A549 (cell line): ENCODE data around the gene GLT1D1. TPM values are rescaled to one million over a fixed set of nuclear protein-coding genes. Genes with fewer than 3 reads are reported as not detected.

Source experiments
- ATAC-seq, 2 experiments: fragments of 200-7000 bp in 1 of 2; fragments of >200 bp in 1 of 2; cut with Nextera tagmentation in 1 of 2; cut with Tn5 transposase in 1 of 2; 3 replicates each; pipeline versions ENCODE4 v1.8.0 to v1.9.1; 2018 to 2020; ENCODE audit warnings: mild to moderate bottlenecking in 1 of 2, moderate library complexity in 1 of 2
- CTCF ChIA-PET: fragments of 300-600 bp; sonication (Branson Sonifier 250); formaldehyde crosslinking; extraction: SDS; loops from one replicate; lab custom pipeline; 2021; ENCODE audit warnings: antibody characterized with exemption, inconsistent platforms; lab: Yijun Ruan, JAX
- POLR2A ChIA-PET: fragments of 350-600 bp; formaldehyde crosslinking; extraction: SDS; loops from one replicate; lab custom pipeline; 2021; ENCODE audit warnings: antibody characterized with exemption, inconsistent platforms; lab: Yijun Ruan, JAX
- DNase-seq, 2 experiments: peaks; one replicate each; pipeline versions ENCODE4 v3.0.0 to v3.0.0-alpha.2; 2011 to 2016; ENCODE audit warnings: low read depth in 1 of 2, low spot score in 1 of 2
- FAIRE-seq: peaks from 2 replicates; lab custom pipeline; 2011; peaks lifted over from hg19 to GRCh38; lab: Jason Lieb, UNC
- H3K27ac ChIP-seq, 2 experiments: fragments of >200 bp; sonication (Bioruptor Twin); formaldehyde crosslinking; 3 replicates each; pipeline ENCODE4 v1.5.1; 2016 to 2017
- H3K4me1 ChIP-seq: fragments of >200 bp; sonication (Bioruptor Twin); formaldehyde crosslinking; 3 replicates; pipeline ENCODE4 v1.6.1; 2016
- H3K4me2 ChIP-seq: fragments of >200 bp; sonication (Bioruptor Twin); formaldehyde crosslinking; 3 replicates; pipeline ENCODE4 v1.6.1; 2016
- H3K4me3 ChIP-seq: fragments of >200 bp; sonication (Bioruptor Twin); formaldehyde crosslinking; 3 replicates; pipeline ENCODE4 v1.5.1; 2016
- H3K9me3 ChIP-seq: fragments of >200 bp; sonication (Bioruptor Twin); formaldehyde crosslinking; 3 replicates; pipeline ENCODE4 v1.6.1; 2016
- CBX8 ChIP-seq: fragments of 200-600 bp; sonication (generic); IDR thresholded peaks from 2 replicates; pipeline ENCODE4 v1.6.1; 2016
- CHD2 ChIP-seq: fragments of 150-350 bp; IDR thresholded peaks from 2 replicates; pipeline ENCODE4 v1.6.1; 2014; ENCODE audit warnings: low read length; ENCODE audit not compliant: partially characterized antibody
- EHF ChIP-seq: fragments of 250-450 bp; sonication (Bioruptor Pico); IDR thresholded peaks from 2 replicates; pipeline ENCODE4 v1.5.0; 2020; ENCODE audit warnings: mild to moderate bottlenecking
- EP300 ChIP-seq, 2 experiments: fragments of >200 bp; sonication (Bioruptor Twin); formaldehyde crosslinking; IDR thresholded peaks; 2 replicates in 1 of 2; 3 replicates in 1 of 2; pipeline ENCODE4 v1.6.1; 2016 to 2017
- ESRRA ChIP-seq: fragments of 150-350 bp; IDR thresholded peaks from 2 replicates; pipeline ENCODE4 v1.6.1; 2014; ENCODE audit warnings: mild to moderate bottlenecking, low read length, borderline replicate concordance
- FOSB ChIP-seq: fragments of 250-450 bp; sonication (Bioruptor Pico); IDR thresholded peaks from 2 replicates; pipeline ENCODE4 v1.5.0; 2020; ENCODE audit warnings: mild to moderate bottlenecking, moderate library complexity
- GATA3 ChIP-seq: IDR thresholded peaks from 2 replicates; pipeline ENCODE4 v1.6.1; 2012; ENCODE audit warnings: borderline replicate concordance
- HOXA7 ChIP-seq: fragments of 250-450 bp; sonication (Bioruptor Pico); IDR thresholded peaks from 2 replicates; pipeline ENCODE4 v1.5.0; 2020; ENCODE audit warnings: mild to moderate bottlenecking, moderate library complexity
- JUN ChIP-seq, 2 experiments: fragments of >200 bp; sonication (Bioruptor Twin); formaldehyde crosslinking; IDR thresholded peaks; 2 replicates in 1 of 2; 3 replicates in 1 of 2; pipeline ENCODE4 v1.6.1; 2016 to 2017
- JUNB ChIP-seq: fragments of >200 bp; sonication (Bioruptor Twin); formaldehyde crosslinking; IDR thresholded peaks from 2 replicates; pipeline ENCODE4 v1.6.1; 2016
- KDM5A ChIP-seq: fragments of 200-600 bp; sonication (generic); IDR thresholded peaks from 2 replicates; pipeline ENCODE4 v1.6.1; 2016; ENCODE audit warnings: antibody characterized with exemption, mild to moderate bottlenecking
- MAFK ChIP-seq: fragments of 450-650 bp; IDR thresholded peaks from 2 replicates; pipeline ENCODE4 v1.6.1; 2014; ENCODE audit not compliant: partially characterized antibody
- NFE2L2 ChIP-seq: fragments of 150-350 bp; conservative IDR thresholded peaks from 2 replicates; pipeline ENCODE4 v1.6.1; 2014; ENCODE audit warnings: low read length
- POLR2AphosphoS2 ChIP-seq: conservative IDR thresholded peaks from 2 replicates; pipeline ENCODE4 v1.6.1; 2012; ENCODE audit warnings: low read length, improper control_type of control experiment, inconsistent platforms
- RCOR1 ChIP-seq: fragments of 150-350 bp; IDR thresholded peaks from 2 replicates; pipeline ENCODE4 v1.6.1; 2014; ENCODE audit warnings: antibody characterized with exemption, low read length, low read depth
- RNF2 ChIP-seq: fragments of 200-600 bp; sonication (generic); IDR thresholded peaks from 2 replicates; pipeline ENCODE4 v1.6.1; 2016; ENCODE audit warnings: low read depth, mild to moderate bottlenecking, antibody characterized with exemption, moderate library complexity, borderline replicate concordance
- ZC3H11A ChIP-seq: fragments of 450-650 bp; IDR thresholded peaks from 2 replicates; pipeline ENCODE4 v1.6.1; 2014; ENCODE audit warnings: antibody characterized with exemption, mild to moderate bottlenecking
- ZFP36 ChIP-seq: fragments of 450-650 bp; IDR thresholded peaks from 2 replicates; pipeline ENCODE4 v1.6.1; 2014; ENCODE audit warnings: borderline replicate concordance; ENCODE audit not compliant: partially characterized antibody
- WGBS: methylation state at CpG from one replicate; pipeline ENCODE4 v1.1.6; 2017; ENCODE audit errors: missing lambda C conversion rate; 5-methylcytosine and 5-hydroxymethylcytosine counted together
- polyA plus RNA-seq, 4 experiments: library from polyadenylated mRNA; depleted of rRNA in 3 of 4; stranded (reverse); fragments of >200 nt; fragmentation: RNase III in 1 of 4; extraction: RNeasy Plus Mini Kit Qiagen cat#74134 plus additional on column Dnase treatment in 1 of 4; gene quantifications; 2 replicates in 3 of 4; 3 replicates in 1 of 4; pipeline ENCODE4 v1.2.3, GENCODE V29; 2011 to 2017
- TF ChIP-seq, protein P1 (sequence below): fragments of 250-450 bp; sonication (Bioruptor Pico); IDR thresholded peaks from 2 replicates; pipeline ENCODE4 v1.5.0; 2021; ENCODE audit warnings: mild to moderate bottlenecking, moderate library complexity, borderline replicate concordance
- TF ChIP-seq, protein P2 (sequence below): IDR thresholded peaks from 2 replicates; pipeline ENCODE4 v1.6.1; 2012
- TF ChIP-seq, protein P3 (sequence below): fragments of 150-350 bp; IDR thresholded peaks from 2 replicates; pipeline ENCODE4 v1.6.1; 2014; ENCODE audit warnings: low read depth, mild to moderate bottlenecking, low read length
- TF ChIP-seq, protein P4 (sequence below): fragments of 450-650 bp; IDR thresholded peaks from 2 replicates; pipeline ENCODE4 v1.6.1; 2014; ENCODE audit warnings: antibody characterized with exemption

Gene GLT1D1
- polyA plus RNA-seq, 2 of the 4 experiments (the other 2 are of a cell fraction): not detected

DNA sequence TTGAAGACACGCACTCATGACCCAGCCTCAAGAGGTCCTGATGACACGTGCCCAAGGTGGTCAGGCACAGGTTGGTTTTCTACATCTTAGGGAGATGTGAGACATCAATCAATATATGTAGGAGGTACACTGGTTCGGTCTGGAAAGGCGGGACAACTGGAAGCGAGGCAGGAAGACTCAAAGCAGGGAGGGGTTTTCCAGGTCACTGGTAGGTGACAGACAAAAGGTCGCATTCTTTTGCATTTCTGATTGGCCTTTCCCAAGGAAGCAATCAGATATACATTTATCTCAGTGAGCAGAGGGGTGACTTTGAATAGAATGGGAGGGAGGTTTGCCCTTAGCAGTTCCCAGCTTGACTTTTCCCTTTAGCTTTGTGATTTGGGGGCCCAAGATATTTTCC, 38.6 kb downstream of the GLT1D1 start (continued):
- TF ChIP-seq, protein P1, sequence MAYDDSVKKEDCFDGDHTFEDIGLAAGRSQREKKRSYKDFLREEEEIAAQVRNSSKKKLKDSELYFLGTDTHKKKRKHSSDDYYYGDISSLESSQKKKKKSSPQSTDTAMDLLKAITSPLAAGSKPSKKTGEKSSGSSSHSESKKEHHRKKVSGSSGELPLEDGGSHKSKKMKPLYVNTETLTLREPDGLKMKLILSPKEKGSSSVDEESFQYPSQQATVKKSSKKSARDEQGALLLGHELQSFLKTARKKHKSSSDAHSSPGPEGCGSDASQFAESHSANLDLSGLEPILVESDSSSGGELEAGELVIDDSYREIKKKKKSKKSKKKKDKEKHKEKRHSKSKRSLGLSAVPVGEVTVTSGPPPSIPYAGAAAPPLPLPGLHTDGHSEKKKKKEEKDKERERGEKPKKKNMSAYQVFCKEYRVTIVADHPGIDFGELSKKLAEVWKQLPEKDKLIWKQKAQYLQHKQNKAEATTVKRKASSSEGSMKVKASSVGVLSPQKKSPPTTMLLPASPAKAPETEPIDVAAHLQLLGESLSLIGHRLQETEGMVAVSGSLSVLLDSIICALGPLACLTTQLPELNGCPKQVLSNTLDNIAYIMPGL: no peak
- TF ChIP-seq POLR2AphosphoS2: no peak
- no peak for TF ChIP-seq RNF2
- no peak for TF ChIP-seq ZC3H11A
- TF ChIP-seq FOSB: no peak
- TF ChIP-seq JUN (IDR thresholded peaks at IDR 0.05): no peak
- TF ChIP-seq EHF (CRISPR knock-in tag): no peak
- no peak for TF ChIP-seq KDM5A
- TF ChIP-seq, protein P2, sequence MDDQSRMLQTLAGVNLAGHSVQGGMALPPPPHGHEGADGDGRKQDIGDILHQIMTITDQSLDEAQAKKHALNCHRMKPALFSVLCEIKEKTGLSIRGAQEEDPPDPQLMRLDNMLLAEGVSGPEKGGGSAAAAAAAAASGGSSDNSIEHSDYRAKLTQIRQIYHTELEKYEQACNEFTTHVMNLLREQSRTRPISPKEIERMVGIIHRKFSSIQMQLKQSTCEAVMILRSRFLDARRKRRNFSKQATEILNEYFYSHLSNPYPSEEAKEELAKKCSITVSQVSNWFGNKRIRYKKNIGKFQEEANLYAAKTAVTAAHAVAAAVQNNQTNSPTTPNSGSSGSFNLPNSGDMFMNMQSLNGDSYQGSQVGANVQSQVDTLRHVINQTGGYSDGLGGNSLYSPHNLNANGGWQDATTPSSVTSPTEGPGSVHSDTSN: no peak

DNA sequence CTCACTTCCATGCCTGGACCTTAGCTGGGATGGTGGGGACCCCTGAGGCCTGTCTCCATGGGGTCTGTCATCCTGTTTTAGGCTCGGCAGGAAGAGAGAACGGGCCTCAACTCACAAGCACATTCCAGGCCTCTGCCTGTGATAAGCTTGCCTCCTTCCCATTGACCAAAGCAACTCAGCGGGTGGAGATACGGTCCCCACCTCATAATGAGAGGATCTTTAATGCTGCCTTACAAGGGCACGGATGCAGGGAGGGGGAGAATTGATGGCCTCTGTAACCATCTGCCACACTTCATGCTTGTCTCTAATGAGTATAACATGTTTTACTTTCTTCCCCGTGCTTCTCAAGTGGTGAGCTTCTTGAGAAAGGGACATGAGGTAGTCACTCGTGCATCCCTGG, 50.0 kb downstream of the GLT1D1 start:
- Histone ChIP-seq H3K4me1 (no peaks in the 10 kb centered on the region), H3K9me3 (no peaks in the 10 kb centered on the region; the same call in 2 of the 3 replicates), H3K27ac (no peak overlapping the region), H3K4me3 (no peak overlapping the region)
- POLR2A ChIA-PET: no interaction called here
- CTCF ChIA-PET: interaction anchor here (0.6 kb wide), 1 partner anchor 1345 kb away, joined by 6 read pairs; no protein-coding TSS in a partner anchor
- ATAC-seq: no peak
- WGBS: 24% methylated on average over 7 of the region's 7 CpGs
- TF ChIP-seq HOXA7 (CRISPR knock-in tag) (no peak), JUNB (no peak), CBX8 (no peak), ESRRA (no peak), MAFK (no peak), EP300 (IDR thresholded peaks at IDR 0.05) (no peak), JUN (IDR thresholded peaks at IDR 0.05) (no peak), CHD2 (no peak), GATA3 (no peak), NFE2L2 (no peak), ZFP36 (no peak), RCOR1 (no peak), POLR2AphosphoS2 (no peak)
- TF ChIP-seq, protein P1: no peak
- TF ChIP-seq, protein P3, sequence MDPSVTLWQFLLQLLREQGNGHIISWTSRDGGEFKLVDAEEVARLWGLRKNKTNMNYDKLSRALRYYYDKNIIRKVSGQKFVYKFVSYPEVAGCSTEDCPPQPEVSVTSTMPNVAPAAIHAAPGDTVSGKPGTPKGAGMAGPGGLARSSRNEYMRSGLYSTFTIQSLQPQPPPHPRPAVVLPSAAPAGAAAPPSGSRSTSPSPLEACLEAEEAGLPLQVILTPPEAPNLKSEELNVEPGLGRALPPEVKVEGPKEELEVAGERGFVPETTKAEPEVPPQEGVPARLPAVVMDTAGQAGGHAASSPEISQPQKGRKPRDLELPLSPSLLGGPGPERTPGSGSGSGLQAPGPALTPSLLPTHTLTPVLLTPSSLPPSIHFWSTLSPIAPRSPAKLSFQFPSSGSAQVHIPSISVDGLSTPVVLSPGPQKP: no peak
- TF ChIP-seq, protein P4, sequence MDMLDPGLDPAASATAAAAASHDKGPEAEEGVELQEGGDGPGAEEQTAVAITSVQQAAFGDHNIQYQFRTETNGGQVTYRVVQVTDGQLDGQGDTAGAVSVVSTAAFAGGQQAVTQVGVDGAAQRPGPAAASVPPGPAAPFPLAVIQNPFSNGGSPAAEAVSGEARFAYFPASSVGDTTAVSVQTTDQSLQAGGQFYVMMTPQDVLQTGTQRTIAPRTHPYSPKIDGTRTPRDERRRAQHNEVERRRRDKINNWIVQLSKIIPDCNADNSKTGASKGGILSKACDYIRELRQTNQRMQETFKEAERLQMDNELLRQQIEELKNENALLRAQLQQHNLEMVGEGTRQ: no peak
- TF ChIP-seq, all 56 proteins: peak for 0
- FAIRE-seq (no peak), DNase-seq (no peak)
- H3K4me2 ChIP-seq: no peak overlapping the region
